ENCODE measurements around the gene CADM2.

The CADM2 gene

DNA sequence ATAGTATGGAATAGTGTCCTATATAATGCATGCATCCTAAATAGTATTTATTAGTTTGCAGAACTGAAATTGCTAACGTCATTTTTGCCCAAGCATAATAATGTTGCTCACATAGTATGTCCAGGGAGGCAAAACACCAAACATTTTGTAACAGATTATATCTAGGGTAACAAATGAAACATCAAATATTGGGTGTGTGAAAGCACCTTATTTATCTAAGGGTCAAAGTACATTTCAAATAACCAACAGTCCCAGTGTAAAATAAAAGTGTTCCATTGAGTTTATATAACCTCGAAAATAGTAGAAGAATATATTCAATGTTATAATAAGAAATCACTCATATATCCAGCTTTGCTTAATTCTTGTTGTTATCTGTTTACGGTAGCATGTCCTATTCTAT is 363.1 kb downstream of the CADM2 start:
- DNase-seq (ENCODE audit: low spot score) = no peak

DNA sequence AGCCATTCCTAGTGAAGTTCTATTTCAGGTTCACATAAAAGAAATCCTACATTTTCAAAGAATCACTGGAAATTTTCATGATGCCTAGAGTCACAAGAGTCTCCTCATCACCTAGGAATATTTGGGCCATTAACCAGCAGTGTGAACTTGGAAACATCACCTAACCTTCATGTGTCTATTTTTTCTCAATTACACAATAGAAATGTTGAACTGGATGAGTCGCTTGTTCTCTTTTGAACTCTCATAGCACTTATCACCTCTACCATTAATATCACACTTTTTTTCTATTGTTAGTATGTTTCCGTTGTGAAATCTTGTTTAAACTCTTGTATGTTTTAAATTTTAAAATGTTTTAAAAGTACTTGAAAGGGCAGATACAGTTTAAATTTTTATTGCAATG is 371.3 kb downstream of the CADM2 start:
- no peak for DNase-seq (ENCODE audit: low spot score)

DNA sequence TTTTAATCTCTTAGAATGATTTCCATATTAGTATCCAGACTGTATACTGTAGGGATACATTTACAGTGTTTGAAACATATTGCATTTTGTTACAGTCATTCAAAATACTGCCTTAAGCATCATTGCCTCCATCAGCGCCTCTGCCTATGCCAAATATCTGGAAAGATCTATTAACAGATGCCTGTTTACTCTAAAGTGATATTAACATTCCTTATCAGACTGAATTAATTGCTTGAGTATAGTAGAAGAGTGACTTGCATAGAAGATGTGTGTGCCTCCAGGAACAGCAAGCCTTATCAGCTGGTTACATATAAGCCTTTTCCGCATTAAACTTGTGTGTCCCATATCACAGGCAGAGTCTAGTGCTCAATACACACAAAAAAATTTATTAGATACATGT is 379.1 kb downstream of the CADM2 start:
- no peak for DNase-seq (ENCODE audit: low spot score)

DNA sequence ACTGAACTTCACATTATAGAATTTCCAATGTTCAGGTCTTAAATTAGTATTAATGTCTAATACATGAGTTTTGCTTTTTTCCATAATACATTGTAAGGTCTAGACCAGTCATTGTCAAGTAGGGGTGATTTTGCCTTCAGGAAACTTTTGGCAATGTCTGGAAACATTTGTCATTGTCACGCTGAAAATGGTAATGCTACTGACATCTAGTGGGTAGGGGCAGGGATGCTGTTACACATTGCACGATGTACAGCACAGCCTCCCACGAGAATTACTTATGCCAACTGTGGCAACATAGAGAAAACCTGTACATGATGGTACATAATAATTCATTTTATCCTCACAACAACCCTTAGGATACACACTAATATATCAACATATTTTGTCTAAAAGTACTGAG is 384.1 kb downstream of the CADM2 start:
- DNase-seq (ENCODE audit: low spot score) = no peak

DNA sequence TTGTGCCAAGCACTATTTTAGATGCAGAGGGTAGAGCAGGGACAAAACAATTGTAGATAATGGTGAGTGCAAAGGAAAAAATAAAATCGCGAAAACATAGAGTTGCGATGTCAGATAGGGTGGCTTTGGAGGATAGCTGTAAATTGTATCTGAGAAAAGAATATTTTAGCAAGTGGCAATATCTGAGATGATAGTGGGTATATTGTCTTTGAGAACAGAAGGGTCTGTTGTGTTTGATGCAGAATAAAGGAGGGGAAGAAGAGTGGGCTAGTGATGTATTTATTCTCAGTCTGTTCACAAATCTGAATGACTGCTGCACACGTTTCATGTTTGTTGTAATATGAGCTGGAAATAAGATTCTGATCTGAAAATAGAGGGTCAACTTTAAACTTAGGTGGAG is 396.8 kb downstream of the CADM2 start:
- DNase-seq (ENCODE audit: low spot score) = no peak

DNA sequence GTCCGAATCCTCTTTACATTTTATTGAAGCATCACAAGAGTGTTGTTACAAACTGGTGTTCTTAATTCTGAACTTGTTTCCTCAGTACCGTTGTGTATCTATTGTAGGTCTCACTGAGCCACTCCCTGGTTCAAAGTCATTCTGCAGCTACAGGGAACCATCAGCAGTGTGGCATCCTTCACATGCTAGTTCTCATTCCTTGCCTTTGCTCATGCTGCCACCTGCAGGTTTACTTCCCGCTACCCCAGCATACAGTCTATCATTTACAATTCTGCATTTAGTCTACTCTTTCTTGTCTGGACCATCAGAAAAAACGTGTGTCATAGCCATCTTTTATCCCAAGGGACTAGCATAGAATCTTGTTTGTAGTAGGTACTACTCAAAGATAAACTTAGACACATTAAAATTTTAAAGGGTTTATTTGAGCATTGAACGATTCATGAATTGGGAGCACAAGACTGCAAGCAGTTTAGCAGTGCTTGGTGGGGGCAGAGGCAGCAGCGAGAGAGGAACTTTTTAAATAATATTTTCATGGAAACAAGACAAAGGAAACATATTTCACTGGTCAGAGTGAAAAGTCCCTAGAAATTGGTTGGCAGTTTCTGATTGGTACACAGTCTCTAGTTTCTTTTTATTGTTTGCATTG is 402.1 kb downstream of the CADM2 start:
- DNase-seq (ENCODE audit: low spot score) = peak; percentile 53

DNA sequence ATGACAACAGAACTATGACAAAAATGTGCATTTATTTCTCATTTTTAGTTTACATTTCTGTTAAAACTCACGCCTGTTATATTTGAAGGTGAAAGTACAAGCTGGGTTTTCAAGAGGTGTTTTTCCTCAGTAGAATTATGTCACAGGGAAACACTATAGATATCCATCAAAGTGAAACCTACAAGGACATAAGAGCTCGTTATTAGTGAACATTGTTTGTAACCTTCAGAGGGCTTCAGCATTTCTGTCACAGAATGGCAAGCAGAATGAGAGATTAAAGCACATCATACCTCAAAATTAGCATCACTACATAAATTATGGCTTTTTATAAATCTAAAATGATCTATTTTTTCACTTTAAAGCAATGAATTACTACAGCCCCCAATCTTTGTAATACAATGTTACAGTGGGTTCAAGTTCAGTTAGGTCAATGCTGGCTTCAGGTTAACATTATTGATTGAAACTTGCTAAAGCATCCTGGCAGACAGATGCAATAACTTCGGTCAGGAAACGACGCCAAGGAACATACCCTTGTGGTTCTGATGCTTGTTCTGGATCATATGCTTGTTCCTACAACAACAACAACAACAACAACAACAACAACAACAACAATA is 405.6 kb downstream of the CADM2 start:
- DNase-seq (ENCODE audit: low spot score) = no peak

DNA sequence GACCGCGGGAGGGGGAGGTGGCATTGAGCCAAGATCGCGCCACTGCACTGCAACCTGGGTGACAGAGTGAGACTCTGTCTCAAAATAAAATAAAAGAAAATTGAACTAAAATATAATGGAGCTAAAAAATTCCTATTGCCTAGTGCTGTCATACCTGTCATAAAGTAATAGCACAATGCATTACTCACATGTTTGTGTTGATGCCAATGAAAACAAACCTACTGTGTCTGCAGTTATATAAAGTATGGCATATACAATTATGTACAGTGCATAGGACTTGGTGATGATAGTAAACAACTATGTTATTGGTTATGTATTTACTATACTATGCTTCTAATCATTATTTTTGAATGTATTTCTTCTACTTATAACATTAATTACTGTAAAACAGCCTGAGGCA is 411.6 kb downstream of the CADM2 start:
- no peak for DNase-seq (ENCODE audit: low spot score)

DNA sequence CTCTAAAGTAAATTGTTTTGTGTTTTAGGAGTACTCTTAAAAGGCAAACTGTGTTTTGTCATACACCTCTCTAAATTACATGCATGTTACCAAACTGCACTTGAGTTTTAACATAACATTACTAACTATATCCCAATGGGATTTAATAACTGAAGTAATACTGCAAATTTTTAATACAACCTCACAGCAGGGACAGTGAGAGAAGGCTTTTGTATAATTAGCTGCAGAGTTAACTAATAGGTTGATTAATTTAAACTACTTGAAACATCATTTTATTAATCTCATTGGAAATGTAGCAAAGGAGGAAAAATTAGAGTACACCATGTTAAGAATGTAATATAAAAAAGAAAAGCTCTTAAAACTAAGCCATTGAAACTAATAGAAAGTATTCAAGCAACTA is 417.3 kb downstream of the CADM2 start:
- no peak for DNase-seq (ENCODE audit: low spot score)

DNA sequence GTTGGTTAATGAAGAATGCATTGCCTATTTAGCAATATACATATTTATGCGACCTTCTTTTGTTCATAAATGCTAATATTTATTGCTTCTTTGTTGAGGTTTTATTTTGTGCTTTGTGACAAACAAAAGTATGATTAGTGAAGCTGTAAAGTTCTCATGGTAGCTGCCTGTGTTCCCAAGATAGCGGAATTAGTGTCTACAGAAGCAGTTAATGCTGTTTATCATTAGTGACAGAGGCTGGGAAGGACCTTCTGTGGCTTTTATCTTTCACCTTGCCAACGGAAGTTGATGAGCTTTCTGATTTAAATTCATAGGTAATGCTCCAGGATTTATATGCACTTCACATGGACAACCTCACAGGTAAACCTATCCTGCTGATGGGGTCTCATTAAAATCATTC is 418.3 kb downstream of the CADM2 start:
- no peak for DNase-seq (ENCODE audit: low spot score)

DNA sequence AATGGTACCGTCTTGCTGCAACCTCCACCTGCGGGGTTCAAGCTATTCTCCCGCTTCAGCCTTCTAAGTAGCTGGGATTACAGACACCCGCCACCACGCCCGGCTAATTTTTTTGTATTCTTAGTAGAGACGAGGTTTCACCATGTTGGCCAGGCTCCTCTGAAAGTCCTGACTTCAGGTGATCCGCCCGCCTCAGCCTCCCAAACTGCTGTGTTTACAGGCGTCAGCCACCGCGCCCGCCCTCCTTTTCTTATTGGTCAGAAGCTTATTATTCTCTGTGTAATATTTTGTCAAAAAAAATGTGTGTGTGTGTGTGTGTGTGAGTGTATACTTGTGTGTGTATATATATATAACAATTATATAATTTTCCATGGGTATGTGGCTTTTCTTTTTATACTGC is 425.6 kb downstream of the CADM2 start:
- no peak for DNase-seq (ENCODE audit: low spot score)

DNA sequence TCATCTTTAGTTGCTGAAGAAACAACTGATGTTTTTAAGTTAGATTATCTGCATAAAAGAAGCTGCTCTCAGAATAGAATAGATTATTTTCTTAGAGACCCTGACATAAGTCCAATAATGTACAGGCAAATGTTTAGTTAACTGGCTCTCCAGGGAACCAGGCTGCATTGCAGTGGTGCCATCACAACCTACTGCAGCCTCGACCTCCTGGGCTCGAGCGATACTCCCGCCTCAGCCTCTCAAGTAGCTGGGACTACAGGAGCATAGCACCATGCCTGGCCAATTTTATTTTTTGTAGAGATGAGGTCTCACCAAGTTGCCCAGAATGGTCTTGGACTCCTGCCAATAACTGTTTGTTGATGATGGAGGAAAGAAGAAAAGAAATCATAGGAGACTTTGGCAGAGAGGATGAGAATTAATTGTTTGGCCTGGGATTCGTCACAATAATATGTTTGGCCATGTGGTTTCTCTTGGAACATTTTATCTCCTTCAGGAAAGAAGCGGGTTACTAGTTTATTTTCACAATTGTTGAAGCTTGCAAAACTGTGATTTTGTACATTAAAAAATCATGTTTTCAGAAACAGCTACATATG is 429.2 kb downstream of the CADM2 start:
- no peak for DNase-seq (ENCODE audit: low spot score)

DNA sequence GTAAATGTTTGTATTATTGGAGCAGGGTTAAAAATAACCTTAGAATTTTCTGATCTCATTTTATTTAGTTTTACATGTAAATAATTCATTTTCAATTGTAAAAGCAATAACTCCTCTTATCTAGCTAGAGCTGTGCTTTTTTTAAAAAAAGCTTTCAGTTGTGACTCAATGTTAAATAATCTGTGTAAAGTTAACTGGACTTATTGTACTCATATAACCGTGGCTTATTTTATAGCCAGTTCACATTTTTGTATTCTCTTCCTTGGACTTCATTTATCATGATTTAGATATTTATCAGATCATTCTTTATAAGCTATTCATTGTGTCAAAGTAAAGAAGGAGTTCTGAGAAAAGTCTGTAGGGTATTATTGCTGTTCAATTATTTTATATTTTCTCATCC is 435.6 kb downstream of the CADM2 start:
- no peak for DNase-seq (ENCODE audit: low spot score)

DNA sequence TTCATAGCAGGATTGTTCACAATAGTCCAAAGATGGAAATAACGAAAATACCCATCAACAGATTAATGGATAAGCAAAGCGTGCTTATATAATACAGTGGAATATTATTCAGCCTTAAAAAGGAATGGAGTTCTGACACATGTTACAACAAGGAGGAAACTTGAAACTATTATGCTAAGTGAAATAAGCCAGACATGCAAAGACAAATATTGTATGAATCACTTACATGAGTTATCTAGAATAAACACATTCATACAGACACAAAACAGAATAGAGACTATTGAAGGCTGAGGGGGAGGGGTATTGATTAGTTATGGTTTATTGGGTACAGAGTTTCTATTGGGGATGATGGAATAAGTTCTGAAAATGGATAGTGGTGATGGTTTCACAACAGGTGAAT is 438.6 kb downstream of the CADM2 start:
- no peak for DNase-seq (ENCODE audit: low spot score)

DNA sequence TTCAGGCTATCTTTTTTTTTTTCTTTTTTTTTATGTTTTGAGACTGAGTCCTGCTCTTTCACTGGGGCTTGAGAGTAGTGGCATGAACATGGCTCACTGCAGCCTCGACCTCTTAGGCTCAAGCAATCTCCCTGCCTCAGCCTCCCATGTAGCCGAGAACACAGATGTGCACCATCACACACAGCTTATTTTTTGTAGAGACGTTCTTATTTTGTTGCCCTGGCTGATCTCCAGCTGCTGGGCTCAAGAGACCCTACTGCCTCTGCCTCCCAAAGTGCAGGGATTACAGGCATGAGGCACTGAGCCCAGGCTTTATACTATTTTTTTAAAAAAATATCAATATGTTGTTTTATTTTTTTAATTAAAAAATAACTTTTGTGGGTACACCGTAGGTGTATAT is 467.3 kb downstream of the CADM2 start:
- DNase-seq (ENCODE audit: low spot score) = no peak

DNA sequence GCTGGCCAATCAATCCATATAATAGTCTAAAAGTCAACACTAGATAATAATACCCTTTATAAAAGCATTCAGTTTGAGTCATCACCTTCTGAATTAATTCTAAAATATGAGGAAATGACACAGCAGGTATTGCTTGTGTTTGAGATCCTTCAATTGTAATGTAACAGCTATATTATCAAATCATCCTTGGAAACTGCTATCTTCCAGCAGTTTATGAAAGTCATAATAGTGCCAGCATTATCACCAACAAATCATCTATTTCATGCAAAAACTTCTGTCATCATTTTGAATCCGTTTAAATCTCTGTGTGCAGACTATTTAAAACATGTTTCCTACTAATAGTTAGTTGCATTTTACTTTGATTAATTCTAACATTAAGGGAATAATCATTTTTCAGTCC is 468.7 kb downstream of the CADM2 start:
- DNase-seq (ENCODE audit: low spot score) = no peak

DNA sequence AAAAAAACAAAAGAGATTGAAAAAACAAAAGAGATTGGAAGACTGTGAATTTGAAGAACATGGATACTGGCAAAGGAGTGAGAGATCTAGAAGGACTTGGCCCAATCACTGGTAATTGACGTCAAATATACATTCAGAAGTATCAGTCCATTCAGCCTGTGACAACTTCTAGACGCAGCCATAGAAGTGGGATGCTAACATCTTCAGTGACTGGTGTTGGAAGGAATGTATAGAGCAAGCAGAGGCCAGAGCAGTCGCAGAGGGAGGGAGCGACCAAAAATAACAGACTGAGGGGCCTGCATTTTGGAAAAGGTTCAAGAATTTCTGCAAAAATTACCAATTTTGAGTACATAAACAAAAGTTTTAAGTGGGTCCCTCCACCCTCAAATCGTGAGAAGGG is 473.3 kb downstream of the CADM2 start:
- DNase-seq (ENCODE audit: low spot score) = no peak

DNA sequence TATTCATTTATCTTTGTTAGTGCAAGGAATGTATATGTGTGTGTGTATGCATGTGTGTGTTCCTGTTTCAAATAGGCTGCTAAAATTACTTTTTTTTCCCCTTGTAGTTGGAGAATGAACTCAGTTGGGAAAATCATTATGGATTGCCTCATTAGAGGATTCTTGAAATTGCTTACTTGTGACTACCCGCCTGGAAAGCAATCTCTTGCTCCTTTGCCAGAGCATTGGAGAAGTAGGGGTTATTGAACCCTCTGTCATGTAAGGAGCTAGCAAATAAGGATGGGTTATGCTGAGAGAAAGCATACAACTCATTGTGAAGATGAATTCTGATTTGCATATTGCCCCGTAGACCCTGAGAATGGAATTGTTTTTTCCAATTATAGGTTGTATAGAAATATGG is 474.5 kb downstream of the CADM2 start:
- DNase-seq (ENCODE audit: low spot score) = no peak

DNA sequence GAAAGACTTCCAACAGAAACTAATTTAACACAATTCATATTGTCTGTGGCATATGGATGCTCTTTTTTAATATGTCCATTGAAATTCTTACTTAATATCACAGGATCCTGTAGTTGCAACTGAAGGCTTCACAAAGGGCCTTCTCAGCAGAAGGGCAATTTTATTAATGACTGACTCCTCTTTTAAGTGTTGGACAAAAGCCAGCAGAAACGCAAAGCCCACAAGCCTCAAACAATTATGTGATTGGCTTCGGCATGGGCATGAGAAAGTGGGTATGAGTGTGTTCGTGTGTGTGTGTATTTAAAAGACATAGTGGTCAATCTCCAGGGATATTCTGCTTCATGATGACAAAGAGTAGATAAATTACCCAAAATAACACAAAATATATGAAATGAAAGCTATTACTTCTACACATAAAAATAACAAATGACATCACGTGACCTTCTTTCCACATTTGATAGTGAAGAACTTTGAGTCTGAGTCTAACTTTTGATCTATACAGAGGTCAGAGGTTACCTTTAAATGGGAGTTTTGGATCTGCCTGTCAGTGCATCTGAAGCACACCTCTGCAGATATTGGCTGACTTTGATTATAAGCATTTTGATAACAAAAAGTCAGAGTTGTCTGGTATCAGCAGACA is 496.9 kb downstream of the CADM2 start:
- DNase-seq (ENCODE audit: low spot score) = no peak

DNA sequence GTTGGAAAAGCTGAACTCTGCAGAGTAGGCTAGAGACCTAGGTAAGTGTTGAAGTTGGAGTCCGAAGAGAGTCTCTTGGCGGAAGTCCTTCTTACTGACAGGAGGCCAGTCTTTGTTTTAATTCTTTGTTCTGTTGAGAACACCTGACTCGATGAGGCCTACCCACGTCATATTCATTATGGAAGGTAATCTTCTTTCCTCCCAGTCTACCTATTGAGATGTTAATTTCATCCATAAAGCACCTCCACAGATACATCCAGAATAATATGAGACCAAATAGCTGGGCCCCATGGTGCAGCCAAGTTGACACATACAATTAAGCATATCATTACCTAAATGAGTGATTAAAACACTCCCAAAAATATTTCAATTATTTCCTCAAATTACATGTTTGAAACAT is 515.5 kb downstream of the CADM2 start:
- no peak for DNase-seq (ENCODE audit: low spot score)

DNA sequence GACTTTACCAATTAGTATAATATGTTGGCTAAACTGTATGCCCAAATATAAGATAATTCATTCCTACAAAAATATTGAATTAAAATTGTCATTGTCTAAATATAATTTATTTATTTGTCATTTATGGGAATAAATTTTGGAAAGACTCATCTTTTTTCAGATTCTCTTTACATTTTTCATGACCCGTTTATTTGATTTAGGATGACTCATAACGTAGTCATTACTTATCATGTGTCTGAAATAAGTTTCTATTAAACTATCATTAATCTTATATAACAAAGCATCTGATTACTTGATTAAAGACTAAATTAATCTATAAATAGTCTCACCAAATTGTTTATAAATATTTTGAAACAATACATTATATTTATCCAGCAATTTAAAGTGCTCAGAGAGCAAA is 516.6 kb downstream of the CADM2 start:
- no peak for DNase-seq (ENCODE audit: low spot score)

DNA sequence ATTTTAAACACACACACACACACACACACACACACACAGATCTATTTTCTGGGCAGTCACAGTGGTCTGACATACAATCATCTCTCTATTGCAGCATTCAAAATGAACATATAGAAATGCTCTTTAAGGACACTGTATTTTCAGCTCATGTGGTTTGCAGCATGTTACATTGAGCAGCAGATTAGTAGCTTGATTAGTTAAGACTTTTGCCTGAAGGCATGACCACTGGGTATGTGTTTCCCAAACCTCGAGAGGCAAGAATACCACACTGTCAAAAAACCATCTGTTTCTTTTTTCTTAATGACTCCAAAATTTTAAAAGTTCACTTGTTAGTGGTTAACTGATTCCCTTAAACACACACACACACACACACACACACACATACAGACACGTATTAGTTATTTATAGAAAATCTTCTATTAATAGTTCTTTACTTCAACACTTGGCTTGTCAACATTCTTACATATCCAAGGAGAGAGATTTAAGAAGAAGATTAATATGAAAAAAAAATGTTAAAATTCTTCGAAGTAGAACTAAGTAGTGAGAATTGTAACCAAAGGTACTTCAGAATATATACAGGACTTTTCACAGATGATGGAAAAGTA is 518.2 kb downstream of the CADM2 start:
- no peak for DNase-seq (ENCODE audit: low spot score)

Measured in ecto neural progenitor cell (in vitro differentiated cells).